HepG2 (cell line): ENCODE results near the gene CCDC124. TPM values are rescaled to one million over a fixed set of nuclear protein-coding genes. Genes with fewer than 3 reads are reported as not detected.

Experiments used
- ATAC-seq: fragments of 200-7000 bp; cut with Tn5 transposase; 3 replicates; pipeline ENCODE4 v1.9.1; 2020; ENCODE audit warnings: mild to moderate bottlenecking, moderate library complexity
- BruUV-seq: library from RNA; stranded (reverse); fragments of 400-500 nt; replicated peaks from 2 replicates; lab custom pipeline; 2021; lab: Mats Ljungman, UMichigan
- CTCF ChIA-PET: fragments of 300-600 bp; formaldehyde crosslinking; extraction: SDS; loops from one replicate; lab custom pipeline; 2021; ENCODE audit warnings: low total read pairs, inconsistent platforms, low intra/inter-chr PET ratio; lab: Yijun Ruan, JAX
- POLR2A ChIA-PET: fragments of 350-600 bp; sonication (Branson Sonifier 250); formaldehyde crosslinking; loops from one replicate; lab custom pipeline; 2020; ENCODE audit warnings: antibody characterized with exemption, inconsistent platforms; lab: Yijun Ruan, JAX
- DNase-seq: peaks from one replicate; pipeline ENCODE4 v3.0.0-alpha.2; 2015; ENCODE audit warnings: low spot score
- FAIRE-seq: peaks from 3 replicates; lab custom pipeline; 2011; peaks lifted over from hg19 to GRCh38; lab: Jason Lieb, UNC
- H2AFZ ChIP-seq: one replicate; pipeline ENCODE4 v1.6.1; 2011; ENCODE audit warnings: low read length, inconsistent platforms
- H3K27ac ChIP-seq: fragments of 300-600 bp; 3 replicates; pipeline ENCODE4 v1.8.0; 2011; ENCODE audit warnings: mixed run types, mild to moderate bottlenecking, mixed read lengths, low read length, inconsistent platforms; ENCODE audit not compliant: insufficient read depth; ENCODE audit errors: extremely low read length
- H3K27me3 ChIP-seq, 2 experiments: fragments of 200-600 bp in 1 of 2; 2 replicates in 1 of 2; 3 replicates in 1 of 2; pipeline versions ENCODE4 v1.6.0 to v1.8.0; 2011; ENCODE audit warnings: low read length in 2 of 2, mild to moderate bottlenecking in 2 of 2, moderate library complexity in 2 of 2, inconsistent platforms in 1 of 2; ENCODE audit not compliant: insufficient read depth in 2 of 2, control insufficient read depth in 1 of 2
- H3K36me3 ChIP-seq, 2 experiments: fragments of 200-600 bp in 1 of 2; replicated peaks in 1 of 2; 2 replicates in 1 of 2; 3 replicates in 1 of 2; pipeline versions ENCODE4 v1.5.1 to v1.8.0; 2011; ENCODE audit warnings: low read length in 2 of 2, inconsistent platforms in 1 of 2; ENCODE audit not compliant: insufficient read depth in 2 of 2, control insufficient read depth in 1 of 2
- H3K4me1 ChIP-seq: 2 replicates; pipeline ENCODE4 v1.5.1; 2012; ENCODE audit warnings: low read length, inconsistent platforms; ENCODE audit not compliant: insufficient read depth
- H3K4me2 ChIP-seq: 2 replicates; pipeline ENCODE4 v1.6.0; 2011; ENCODE audit warnings: low read depth, low read length, inconsistent platforms
- H3K4me3 ChIP-seq, 3 experiments: fragments of 200-600 bp in 1 of 3; sonication (generic), shearing (Covaris generic) in 1 of 3; replicated peaks in 1 of 3; 2 replicates each; pipeline ENCODE4 v1.5.1; 2011 to 2016; ENCODE audit warnings: low read length in 3 of 3, inconsistent platforms in 2 of 3, low read depth in 2 of 3, mild to moderate bottlenecking in 2 of 3, control low read depth in 1 of 3, mixed read lengths in 1 of 3; ENCODE audit not compliant: insufficient read depth in 1 of 3
- H3K79me2 ChIP-seq: one replicate; pipeline ENCODE4 v1.6.1; 2011; ENCODE audit warnings: low read length, inconsistent platforms; ENCODE audit not compliant: insufficient read depth
- H3K9ac ChIP-seq: 2 replicates; pipeline ENCODE4 v1.6.0; 2011; ENCODE audit warnings: mild to moderate bottlenecking, low read depth, low read length, inconsistent platforms; ENCODE audit not compliant: insufficient read depth
- H3K9me3 ChIP-seq: 2 replicates; pipeline ENCODE4 v1.5.1; 2012; ENCODE audit warnings: mild to moderate bottlenecking, low read length
- H4K20me1 ChIP-seq: 2 replicates; pipeline ENCODE4 v1.6.0; 2011; ENCODE audit warnings: inconsistent platforms, mild to moderate bottlenecking, low read length, moderate library complexity; ENCODE audit not compliant: insufficient read depth
- EHMT2 ChIP-seq: fragments of 200-600 bp; sonication (generic); IDR thresholded peaks from 2 replicates; pipeline ENCODE4 v1.7.0; 2017; ENCODE audit warnings: antibody characterized with exemption, low read depth, low read length, borderline replicate concordance
- ESRRA ChIP-seq: sonication (generic); formaldehyde crosslinking; IDR thresholded peaks from 2 replicates; pipeline ENCODE4 v1.5.1; 2020; ENCODE audit warnings: mild to moderate bottlenecking, low read depth, missing genetic modification reagents
- HMGXB3 ChIP-seq: sonication (generic); formaldehyde crosslinking; IDR thresholded peaks from 2 replicates; pipeline ENCODE4 v1.4.0; 2020; ENCODE audit warnings: missing genetic modification reagents, borderline replicate concordance
- HOMEZ ChIP-seq: IDR thresholded peaks from 2 replicates; pipeline ENCODE4 v1.6.1; 2016; ENCODE audit warnings: low read depth
- MBNL3 ChIP-seq: fragments of 250-450 bp; sonication (Bioruptor Pico); conservative IDR thresholded peaks from 2 replicates; pipeline ENCODE4 v1.8.0; 2022; ENCODE audit warnings: mild to moderate bottlenecking, inconsistent platforms
- RAD21 ChIP-seq: fragments of 450-650 bp; formaldehyde crosslinking; IDR thresholded peaks from 2 replicates; pipeline ENCODE4 v1.5.0; 2020; ENCODE audit warnings: mild to moderate bottlenecking
- TBP ChIP-seq: sonication (generic); formaldehyde crosslinking; IDR thresholded peaks from 2 replicates; pipeline ENCODE4 v1.5.0; 2020; ENCODE audit warnings: missing genetic modification reagents
- TCF12 ChIP-seq, 2 experiments: fragments of 450-650 bp in 1 of 2; sonication (generic) in 1 of 2; formaldehyde crosslinking in 1 of 2; IDR thresholded peaks; 2 replicates each; pipeline versions ENCODE4 v1.6.1 to v1.8.0; 2017 to 2022; ENCODE audit warnings: antibody characterized with exemption in 1 of 2, mild to moderate bottlenecking in 1 of 2, missing genetic modification reagents in 1 of 2, moderate library complexity in 1 of 2
- YEATS2 ChIP-seq: sonication (generic); formaldehyde crosslinking; IDR thresholded peaks from 2 replicates; pipeline ENCODE4 v1.4.0; 2020; ENCODE audit warnings: missing genetic modification reagents, borderline replicate concordance
- ZNF276 ChIP-seq: sonication (generic); formaldehyde crosslinking; IDR thresholded peaks from 2 replicates; pipeline ENCODE4 v1.4.0; 2020; ENCODE audit warnings: mild to moderate bottlenecking, low read depth, missing genetic modification reagents
- ZNF460 ChIP-seq: sonication (generic); formaldehyde crosslinking; IDR thresholded peaks from 2 replicates; pipeline ENCODE4 v1.5.1; 2020; ENCODE audit warnings: missing genetic modification reagents, mild to moderate bottlenecking, borderline replicate concordance
- ZNF704 ChIP-seq: sonication (generic); formaldehyde crosslinking; IDR thresholded peaks from 2 replicates; pipeline ENCODE4 v1.8.1; 2023; ENCODE audit warnings: mild to moderate bottlenecking, inconsistent platforms, moderate library complexity, missing genetic modification reagents, borderline replicate concordance
- WGBS: methylation state at CpG from one replicate; pipeline ENCODE4 v1.1.6; 2017; ENCODE audit warnings: low lambda C conversion rate; 5-methylcytosine and 5-hydroxymethylcytosine counted together
- in situ Hi-C: cut with HindIII; loops from 2 replicates; pipeline ENCODE4 v1.10.0; 2017; ENCODE audit warnings: low pct_unique_long_range_greater_than_20kb; ENCODE audit not compliant: extremely low pct_ligation_motif_present
- intact Hi-C: fragments of 100-400 bp; cut with micrococcal nuclease; formaldehyde crosslinking; loops from one replicate; pipeline ENCODE4 v1.10.0; 2022; ENCODE audit not compliant: unreplicated experiment
- polyA plus RNA-seq, 8 experiments: library from polyadenylated mRNA; depleted of rRNA in 3 of 8; stranded (reverse) in 7 of 8; unstranded in 1 of 8; fragments of >200 nt; fragmentation: Illumina TruSeq in 4 of 8; extraction: Trizol in 4 of 8; gene quantifications; 2 replicates each; pipeline versions ENCODE4 v1.2.1 to v1.2.3, GENCODE V29; 2011 to 2016; ENCODE audit warnings: low read depth in 4 of 8, missing spikeins in 1 of 8, mixed read lengths in 1 of 8; ENCODE audit not compliant: insufficient read depth in 1 of 8
- total RNA-seq, 5 experiments: library from RNA; depleted of rRNA; stranded (reverse); fragments of >200 nt; fragmentation: Illumina TruSeq; extraction: Trizol; gene quantifications; 2 replicates each; pipeline ENCODE4 v1.2.3, GENCODE V29; 2016; ENCODE audit warnings: low read depth in 1 of 5

The CCDC124 gene
- total and polyA plus RNA-seq, 2 of the 13 experiments (the other 11 are each of a cell fraction or from before 2014, with no cell fraction given) = 14.9 to 20.3 TPM

- TF ChIP-seq HOMEZ (no peak), ZNF460 (CRISPR knock-in tag) (no peak)
Observed at GRCh38 chr19:17947815-17948513, 15.1 kb downstream of the CCDC124 start (continued).

GRCh38 chr19:17948514-17948900 is 15.7 kb downstream of the CCDC124 start:
- H3K9me3 ChIP-seq = no peaks in the 10 kb centered on the region
- H3K36me3 ChIP-seq = no peaks in the 10 kb centered on the region
- TF ChIP-seq MBNL3 (CRISPR knock-in tag) = no peak
- TF ChIP-seq ESRRA = no peak
- TF ChIP-seq TBP = no peak
- TF ChIP-seq HMGXB3 = no peak
- no peak for TF ChIP-seq YEATS2 (CRISPR knock-in tag)
- no peak for TF ChIP-seq TCF12 (IDR thresholded peaks at IDR 0.05)
- TF ChIP-seq TCF12 (CRISPR knock-in tag; IDR thresholded peaks at IDR 0.05) = no peak
- no peak for TF ChIP-seq ZNF276 (CRISPR knock-in tag)
- no peak for TF ChIP-seq ZNF704 (CRISPR knock-in tag)
- no peak for TF ChIP-seq RAD21 (CRISPR knock-in tag)
- no peak for TF ChIP-seq EHMT2

More at GRCh38 chr19:17948514-17948900, 15.7 kb downstream of the CCDC124 start:
- 9% methylated on average over 16 of the region's 16 CpGs for WGBS
- ChIA-PET CTCF (no interaction called here), POLR2A (interaction anchor here (0.9 kb wide), 1 partner anchor 16 kb away, joined by 3 read pairs; the partner anchor contains the start of gene CCDC124)
- H3K4me2 ChIP-seq = peak overlapping the region; percentile 47
- H3K79me2 ChIP-seq = no peaks in the 10 kb centered on the region
- H3K4me1 ChIP-seq = peaks cover 56% of the 10 kb centered on the region
- in situ Hi-C loops = loop anchor here (25.0 kb wide), 1 partner anchor 114 kb away; no protein-coding TSS in a partner anchor
- DNase-seq (no peak), FAIRE-seq (no peak), ATAC-seq (no peak)
- intact Hi-C loops = no loop called here
- H4K20me1 ChIP-seq = no peaks in the 10 kb centered on the region
- H3K27ac ChIP-seq = no peak overlapping the region
- BruUV-seq = no TSS peak
- peak overlapping the region; percentile 10 to 55 (median 52); a peak in 4 of 6 replicates for H3K4me3 ChIP-seq
- no peak overlapping the region for H3K9ac ChIP-seq
- H3K27me3 ChIP-seq = peaks cover 27 to 50% of the 10 kb centered on the region in 2 experiments
- no peak overlapping the region for H2AFZ ChIP-seq
